H9 (cell line): ENCODE measurements around the gene PPARA. TPM values are rescaled to one million over a fixed set of nuclear protein-coding genes. Genes with fewer than 3 reads are reported as not detected.

Source experiments
- DNase-seq: peaks from one replicate; pipeline ENCODE4 v3.0.0-alpha.2; 2017
- H2AFZ ChIP-seq: one replicate; pipeline ENCODE4 v1.6.1; 2013; ENCODE audit warnings: mild to moderate bottlenecking, low read length, control low read depth, moderate library complexity
- H2AK5ac ChIP-seq: 2 replicates; pipeline ENCODE4 v1.6.1; 2013; ENCODE audit warnings: low read length, control low read depth, mixed read lengths; ENCODE audit not compliant: insufficient read length
- H2BK120ac ChIP-seq: one replicate; pipeline ENCODE4 v1.6.1; 2013; ENCODE audit warnings: low read depth, mild to moderate bottlenecking, low read length, control low read depth, inconsistent platforms; ENCODE audit not compliant: poor library complexity, severe bottlenecking
- H2BK12ac ChIP-seq: 2 replicates; pipeline ENCODE4 v1.6.1; 2013; ENCODE audit warnings: low read length, control low read depth, mixed read lengths, low read depth; ENCODE audit not compliant: insufficient read length
- H2BK15ac ChIP-seq: 2 replicates; pipeline ENCODE4 v1.6.1; 2013; ENCODE audit warnings: low read depth, low read length, control low read depth
- H2BK20ac ChIP-seq: one replicate; pipeline ENCODE4 v1.6.1; 2013; ENCODE audit warnings: low read depth, mild to moderate bottlenecking, low read length, control low read depth, inconsistent platforms; ENCODE audit not compliant: poor library complexity, severe bottlenecking
- H2BK5ac ChIP-seq: 2 replicates; pipeline ENCODE4 v1.6.1; 2013; ENCODE audit warnings: low read length, control low read depth, mixed read lengths; ENCODE audit not compliant: insufficient read length
- H3K14ac ChIP-seq: 2 replicates; pipeline ENCODE4 v1.6.1; 2013; ENCODE audit warnings: low read length, control low read depth; ENCODE audit not compliant: insufficient read depth
- H3K18ac ChIP-seq: 2 replicates; pipeline ENCODE4 v1.6.1; 2013; ENCODE audit warnings: low read depth, mild to moderate bottlenecking, mixed read lengths, low read length, control low read depth; ENCODE audit not compliant: insufficient read length
- H3K23ac ChIP-seq: 2 replicates; pipeline ENCODE4 v1.6.1; 2013; ENCODE audit warnings: low read length, control low read depth, mixed read lengths, low read depth; ENCODE audit not compliant: insufficient read length
- H3K23me2 ChIP-seq: 2 replicates; pipeline ENCODE4 v1.6.1; 2013; ENCODE audit warnings: low read depth, mild to moderate bottlenecking, mixed read lengths, low read length, control low read depth; ENCODE audit not compliant: insufficient read length, poor library complexity, severe bottlenecking
- H3K27ac ChIP-seq: 2 replicates; pipeline ENCODE4 v1.5.1; 2013; ENCODE audit warnings: low read length, control low read depth, mixed read lengths, low read depth; ENCODE audit not compliant: insufficient read length
- H3K27me3 ChIP-seq: 2 replicates; pipeline ENCODE4 v1.6.1; 2013; ENCODE audit warnings: low read length, control low read depth, inconsistent platforms; ENCODE audit not compliant: insufficient read depth
- H3K4ac ChIP-seq: 2 replicates; pipeline ENCODE4 v1.6.1; 2013; ENCODE audit warnings: low read depth, mild to moderate bottlenecking, control low read depth, inconsistent platforms, low read length, moderate library complexity
- H3K4me1 ChIP-seq: 2 replicates; pipeline ENCODE4 v1.6.1; 2013; ENCODE audit warnings: low read length, control low read depth, inconsistent platforms; ENCODE audit not compliant: insufficient read depth
- H3K4me2 ChIP-seq: 2 replicates; pipeline ENCODE4 v1.6.1; 2013; ENCODE audit warnings: low read length, control low read depth, mixed read lengths; ENCODE audit not compliant: insufficient read length, insufficient read depth
- H3K56ac ChIP-seq: 2 replicates; pipeline ENCODE4 v1.6.1; 2013; ENCODE audit warnings: low read depth, mild to moderate bottlenecking, mixed read lengths, low read length, control low read depth; ENCODE audit not compliant: insufficient read length
- H3K79me1 ChIP-seq: 2 replicates; pipeline ENCODE4 v1.6.1; 2013; ENCODE audit warnings: low read depth, mild to moderate bottlenecking, moderate library complexity, low read length, control low read depth, inconsistent platforms; ENCODE audit not compliant: insufficient read depth, poor library complexity, severe bottlenecking
- H3K79me2 ChIP-seq: 2 replicates; pipeline ENCODE4 v1.6.1; 2013; ENCODE audit warnings: low read length, control low read depth, inconsistent platforms; ENCODE audit not compliant: insufficient read depth
- H3K9ac ChIP-seq: 2 replicates; pipeline ENCODE4 v1.6.1; 2013; ENCODE audit warnings: low read length, control low read depth, mixed read lengths; ENCODE audit not compliant: insufficient read length; ENCODE audit errors: extremely low read depth
- H3K9me3 ChIP-seq: one replicate; pipeline ENCODE4 v1.6.1; 2013; ENCODE audit warnings: low read depth, low read length, inconsistent platforms; ENCODE audit not compliant: control insufficient read depth
- H3T11ph ChIP-seq: one replicate; pipeline ENCODE4 v1.6.1; 2013; ENCODE audit warnings: mild to moderate bottlenecking, low read length, control low read depth, inconsistent platforms
- H4K20me1 ChIP-seq: one replicate; pipeline ENCODE4 v1.6.1; 2013; ENCODE audit not compliant: control insufficient read depth, insufficient read length, insufficient read depth
- H4K5ac ChIP-seq: 2 replicates; pipeline ENCODE4 v1.6.1; 2013; ENCODE audit warnings: low read depth, mild to moderate bottlenecking, mixed read lengths, low read length, control low read depth; ENCODE audit not compliant: insufficient read length
- H4K8ac ChIP-seq: replicated peaks from 2 replicates; pipeline ENCODE4 v1.6.1; 2013; ENCODE audit warnings: low read length, control low read depth, mixed read lengths, low read depth; ENCODE audit not compliant: insufficient read length
- H4K91ac ChIP-seq: 2 replicates; pipeline ENCODE4 v1.6.1; 2013; ENCODE audit warnings: low read depth, mild to moderate bottlenecking, moderate library complexity, mixed read lengths, low read length, control low read depth; ENCODE audit not compliant: insufficient read length
- H3K27ac Mint-ChIP-seq, 3 experiments: 2 replicates in 2 of 3; 3 replicates in 1 of 3; pipeline ENCODE4 v1.8.0; 2020 to 2021; ENCODE audit warnings: mixed read lengths in 3 of 3, mild to moderate bottlenecking in 1 of 3, moderate library complexity in 1 of 3
- H3K27me3 Mint-ChIP-seq: 2 replicates; pipeline ENCODE4 v1.8.0; 2021; ENCODE audit warnings: low read depth, mild to moderate bottlenecking, moderate library complexity, mixed read lengths
- H3K36me3 Mint-ChIP-seq, 3 experiments: 2 replicates in 2 of 3; 3 replicates in 1 of 3; pipeline ENCODE4 v1.8.0; 2020 to 2021; ENCODE audit warnings: low read depth in 3 of 3, mixed read lengths in 3 of 3; ENCODE audit not compliant: insufficient read depth in 1 of 3
- H3K4me1 Mint-ChIP-seq, 2 experiments: 2 replicates each; pipeline ENCODE4 v1.8.0; 2020; ENCODE audit warnings: mixed read lengths in 2 of 2
- H3K4me3 Mint-ChIP-seq, 2 experiments: 2 replicates in 1 of 2; 3 replicates in 1 of 2; pipeline ENCODE4 v1.8.0; 2020 to 2021; ENCODE audit warnings: mild to moderate bottlenecking in 2 of 2, mixed read lengths in 2 of 2, moderate library complexity in 1 of 2
- H3K9me3 Mint-ChIP-seq, 2 experiments: 2 replicates in 1 of 2; 3 replicates in 1 of 2; pipeline ENCODE4 v1.8.0; 2020; ENCODE audit warnings: mild to moderate bottlenecking in 2 of 2, mixed read lengths in 2 of 2, moderate library complexity in 1 of 2
- WGBS: extraction: QIAGEN DNeasy Blood & Tissue Kit; methylation state at CpG from one replicate; pipeline ENCODE4 v1.1.7; 2013; ENCODE audit warnings: missing lambda C conversion rate, low lambda C conversion rate, mixed read lengths; ENCODE audit not compliant: insufficient read length; ENCODE audit errors: extremely low coverage; 5-methylcytosine and 5-hydroxymethylcytosine counted together
- total RNA-seq: library from RNA; stranded (reverse); gene quantifications from 2 replicates; pipeline ENCODE4 v1.2.1, GENCODE V29; 2021
- TF ChIP-seq, protein P1 (sequence below): fragments of 200-600 bp; sonication (generic); conservative IDR thresholded peaks from 3 replicates; pipeline ENCODE4 v1.8.0; 2021; ENCODE audit warnings: antibody characterized with exemption, mild to moderate bottlenecking

The PPARA gene
- total RNA-seq, 1 experiment from 2014 or later, result 7.3 TPM

DNA sequence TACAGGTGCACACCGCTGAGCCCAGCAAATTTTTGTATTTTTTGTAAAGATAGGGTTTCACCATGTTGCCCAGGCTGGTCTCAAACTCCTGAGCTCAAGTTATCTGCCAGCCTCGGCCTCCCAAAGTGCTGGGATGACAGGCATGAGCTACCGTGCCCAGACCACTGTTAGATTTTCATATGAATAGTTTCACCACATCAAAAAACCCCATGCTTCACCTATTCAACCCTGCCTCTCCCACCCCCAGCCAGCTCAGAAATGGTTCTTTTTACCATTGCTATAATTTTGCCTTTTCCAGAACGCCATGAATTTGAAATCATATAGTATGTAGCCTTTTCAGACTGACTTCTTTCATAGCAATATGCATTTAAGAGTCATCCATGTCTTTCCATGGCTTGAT, 61.9 kb downstream of the PPARA start:
- H3K27me3 ChIP-seq, result no peaks in the 10 kb centered on the region
- no peaks in the 10 kb centered on the region for H3K79me1 ChIP-seq
- H4K8ac ChIP-seq, result no peak overlapping the region
- no CpG with 5 or more reads among the region's 4 CpGs for WGBS
- H2BK15ac ChIP-seq, result no peak overlapping the region
- H2AK5ac ChIP-seq, result no peak overlapping the region
- H3K27me3 Mint-ChIP-seq, result no peaks in the 10 kb centered on the region; the same call in none of the 2 replicates
- H2BK120ac ChIP-seq, result no peak overlapping the region
- DNase-seq, result no peak
- no peak overlapping the region for H3K27ac Mint-ChIP-seq
- no peak overlapping the region for H3K4me3 Mint-ChIP-seq
- no peak overlapping the region for H4K5ac ChIP-seq
- H3K36me3 Mint-ChIP-seq, result peaks cover 23 to 39% (median 29%) of the 10 kb centered on the region in 3 experiments
- H3K9ac ChIP-seq, result no peak overlapping the region
- H3K14ac ChIP-seq, result no peak overlapping the region
- H3K9me3 Mint-ChIP-seq, result peaks cover 38 to 44% of the 10 kb centered on the region in 2 experiments
- H2AFZ ChIP-seq, result no peak overlapping the region
- no peaks in the 10 kb centered on the region for H3K4me1 ChIP-seq
- H3K79me2 ChIP-seq, result no peaks in the 10 kb centered on the region
- H3K56ac ChIP-seq, result no peak overlapping the region
- no peak overlapping the region for H3T11ph ChIP-seq
- TF ChIP-seq, protein P1, sequence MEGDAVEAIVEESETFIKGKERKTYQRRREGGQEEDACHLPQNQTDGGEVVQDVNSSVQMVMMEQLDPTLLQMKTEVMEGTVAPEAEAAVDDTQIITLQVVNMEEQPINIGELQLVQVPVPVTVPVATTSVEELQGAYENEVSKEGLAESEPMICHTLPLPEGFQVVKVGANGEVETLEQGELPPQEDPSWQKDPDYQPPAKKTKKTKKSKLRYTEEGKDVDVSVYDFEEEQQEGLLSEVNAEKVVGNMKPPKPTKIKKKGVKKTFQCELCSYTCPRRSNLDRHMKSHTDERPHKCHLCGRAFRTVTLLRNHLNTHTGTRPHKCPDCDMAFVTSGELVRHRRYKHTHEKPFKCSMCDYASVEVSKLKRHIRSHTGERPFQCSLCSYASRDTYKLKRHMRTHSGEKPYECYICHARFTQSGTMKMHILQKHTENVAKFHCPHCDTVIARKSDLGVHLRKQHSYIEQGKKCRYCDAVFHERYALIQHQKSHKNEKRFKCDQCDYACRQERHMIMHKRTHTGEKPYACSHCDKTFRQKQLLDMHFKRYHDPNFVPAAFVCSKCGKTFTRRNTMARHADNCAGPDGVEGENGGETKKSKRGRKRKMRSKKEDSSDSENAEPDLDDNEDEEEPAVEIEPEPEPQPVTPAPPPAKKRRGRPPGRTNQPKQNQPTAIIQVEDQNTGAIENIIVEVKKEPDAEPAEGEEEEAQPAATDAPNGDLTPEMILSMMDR, result no peak
- no peak overlapping the region for H3K4ac ChIP-seq
- no peak overlapping the region for H3K27ac ChIP-seq
- no peak overlapping the region for H3K23ac ChIP-seq
- H3K4me1 Mint-ChIP-seq, result no peaks in the 10 kb centered on the region
- no peak overlapping the region for H3K4me2 ChIP-seq
- H2BK12ac ChIP-seq, result no peak overlapping the region
- H2BK5ac ChIP-seq, result no peak overlapping the region
- H4K20me1 ChIP-seq, result no peaks in the 10 kb centered on the region
- no peak overlapping the region for H3K18ac ChIP-seq
- H3K9me3 ChIP-seq, result no peaks in the 10 kb centered on the region
- no peak overlapping the region for H4K91ac ChIP-seq
- no peaks in the 10 kb centered on the region for H3K23me2 ChIP-seq
- no peak overlapping the region for H2BK20ac ChIP-seq
